Astrocyte of the cerebellum (primary cell): ENCODE measurements around the gene VPS54.
A peak's percentile ranks its signal among the peaks of the same experiment; 100 is the strongest.

ENCODE experiments used
- DNase-seq: peaks from one replicate; pipeline ENCODE4 v3.0.0-alpha.2; 2011; ENCODE audit warnings: low read depth
- H3K4me3 ChIP-seq: 2 replicates; pipeline ENCODE4 v1.5.1; 2011; ENCODE audit warnings: mild to moderate bottlenecking, low read depth, low read length, moderate library complexity
- in situ Hi-C: cut with HindIII; loops from 2 replicates; pipeline ENCODE4 v1.10.0; 2017; ENCODE audit warnings: low sequenced_read_pairs
- TF ChIP-seq, protein P1 (sequence below): IDR thresholded peaks from 2 replicates; pipeline ENCODE4 v1.5.1; 2012; ENCODE audit warnings: low read length, low read depth, moderate library complexity, mild to moderate bottlenecking; ENCODE audit errors: missing control alignments

VPS54 gene

DNA sequence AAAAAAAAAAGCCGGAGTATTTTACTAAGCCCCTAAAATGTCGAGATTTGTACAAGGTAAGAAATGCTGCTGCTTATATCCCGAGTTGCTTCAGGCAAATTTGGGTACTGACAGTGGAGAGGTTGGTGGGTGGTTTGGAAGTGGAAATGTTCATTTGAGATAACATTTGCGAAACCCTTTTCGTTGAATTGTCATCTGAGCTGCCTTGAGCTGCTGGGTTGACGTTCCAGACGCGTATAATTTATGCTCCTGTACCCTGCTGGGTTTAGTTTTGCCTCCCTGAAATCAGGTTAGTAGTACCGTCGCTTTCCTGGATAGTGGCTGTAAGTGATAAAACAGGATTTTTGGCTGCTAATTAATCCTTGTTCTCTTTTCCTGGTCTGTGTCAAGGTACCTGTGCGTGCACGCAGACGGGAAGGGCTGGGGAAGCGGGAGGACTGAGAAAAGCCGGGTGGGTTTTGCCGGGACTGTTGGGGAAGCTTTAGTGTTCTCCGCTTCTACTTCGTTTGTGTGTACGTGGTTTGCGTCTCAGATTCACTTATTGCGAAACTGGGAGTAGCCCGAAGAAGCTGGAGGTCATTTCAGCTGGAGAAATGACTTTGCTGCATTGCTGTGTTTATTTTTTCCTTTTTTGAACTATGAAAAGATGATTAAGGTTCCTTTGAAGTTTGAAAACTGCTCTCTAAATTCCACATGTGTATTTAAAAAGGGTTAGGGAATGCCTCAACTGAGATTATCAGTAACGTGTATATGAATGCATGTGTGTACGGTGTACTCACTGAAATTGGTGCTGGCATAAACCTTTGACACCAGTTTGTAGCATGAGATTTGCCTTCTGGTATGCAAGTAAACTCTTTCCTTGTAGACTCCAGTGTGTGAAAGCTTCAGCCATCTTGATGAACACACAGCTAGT lies 176.8 kb downstream of the VPS54 start:
- DNase-seq, result no peak
- peak overlapping the region; percentile 82 for H3K4me3 ChIP-seq
- TF ChIP-seq, protein P1, sequence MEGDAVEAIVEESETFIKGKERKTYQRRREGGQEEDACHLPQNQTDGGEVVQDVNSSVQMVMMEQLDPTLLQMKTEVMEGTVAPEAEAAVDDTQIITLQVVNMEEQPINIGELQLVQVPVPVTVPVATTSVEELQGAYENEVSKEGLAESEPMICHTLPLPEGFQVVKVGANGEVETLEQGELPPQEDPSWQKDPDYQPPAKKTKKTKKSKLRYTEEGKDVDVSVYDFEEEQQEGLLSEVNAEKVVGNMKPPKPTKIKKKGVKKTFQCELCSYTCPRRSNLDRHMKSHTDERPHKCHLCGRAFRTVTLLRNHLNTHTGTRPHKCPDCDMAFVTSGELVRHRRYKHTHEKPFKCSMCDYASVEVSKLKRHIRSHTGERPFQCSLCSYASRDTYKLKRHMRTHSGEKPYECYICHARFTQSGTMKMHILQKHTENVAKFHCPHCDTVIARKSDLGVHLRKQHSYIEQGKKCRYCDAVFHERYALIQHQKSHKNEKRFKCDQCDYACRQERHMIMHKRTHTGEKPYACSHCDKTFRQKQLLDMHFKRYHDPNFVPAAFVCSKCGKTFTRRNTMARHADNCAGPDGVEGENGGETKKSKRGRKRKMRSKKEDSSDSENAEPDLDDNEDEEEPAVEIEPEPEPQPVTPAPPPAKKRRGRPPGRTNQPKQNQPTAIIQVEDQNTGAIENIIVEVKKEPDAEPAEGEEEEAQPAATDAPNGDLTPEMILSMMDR, result no peak
- in situ Hi-C loops, result no loop called here
